B cell (primary cell): ENCODE results near the gene NAV2. TPM values are rescaled to one million over a fixed set of nuclear protein-coding genes. Genes with fewer than 3 reads are reported as not detected.

Experiments
- ATAC-seq: fragments of 200-7000 bp; cut with Tn5 transposase; one replicate; pipeline ENCODE4 v1.10.0; 2021; ENCODE audit warnings: low read depth, mild to moderate bottlenecking, moderate number of reproducible peaks, moderate library complexity
- CTCF ChIA-PET: fragments of 350-600 bp; sonication (Branson Sonifier 250); formaldehyde crosslinking; loops from one replicate; lab custom pipeline; 2021; ENCODE audit warnings: antibody characterized with exemption, inconsistent platforms; lab: Charles Lee
- POLR2A ChIA-PET: fragments of 350-600 bp; sonication (Branson Sonifier 250); formaldehyde crosslinking; loops from one replicate; lab custom pipeline; 2021; ENCODE audit warnings: antibody characterized with exemption; lab: Charles Lee
- DNase-seq: peaks from one replicate; pipeline ENCODE4 v3.0.0; 2013
- H2AFZ ChIP-seq: 2 replicates; pipeline ENCODE4 v1.6.1; 2012; ENCODE audit warnings: mild to moderate bottlenecking, low read depth, low read length; ENCODE audit not compliant: insufficient read depth, poor library complexity, severe bottlenecking
- H3K27ac ChIP-seq, 2 donors: 1 replicate in 1 of 2; 2 replicates in 1 of 2; pipeline ENCODE4 v1.5.1; 2012 to 2013; ENCODE audit warnings: low read length in 2 of 2, mild to moderate bottlenecking in 2 of 2, moderate library complexity in 1 of 2
- H3K27me3 ChIP-seq, 4 experiments: fragments of 200-600 bp in 1 of 4; sonication (generic) in 1 of 4; replicated peaks in 1 of 4; 1 replicate in 2 of 4; 2 replicates in 2 of 4; pipeline versions ENCODE4 v1.6.1 to v1.7.0; 2013 to 2016; ENCODE audit warnings: low read length in 3 of 4, mild to moderate bottlenecking in 2 of 4, mixed read lengths in 1 of 4, moderate library complexity in 1 of 4; ENCODE audit not compliant: insufficient read depth in 4 of 4, control insufficient read depth in 3 of 4; ENCODE audit errors: control extremely low read depth in 1 of 4
- H3K36me3 ChIP-seq, 2 experiments: replicated peaks in 1 of 2; 1 replicate in 1 of 2; 2 replicates in 1 of 2; pipeline versions ENCODE4 v1.6.1 to v1.7.1; 2013; ENCODE audit warnings: low read length in 1 of 2; ENCODE audit not compliant: insufficient read depth in 2 of 2, control insufficient read depth in 1 of 2; ENCODE audit errors: control extremely low read depth in 1 of 2, extremely low read depth in 1 of 2
- H3K4me1 ChIP-seq, 2 donors: fragments of 200-600 bp in 1 of 2; sonication (generic) in 1 of 2; 1 replicate in 1 of 2; 2 replicates in 1 of 2; pipeline versions ENCODE4 v1.5.1 to v1.6.1; 2013 to 2017; ENCODE audit warnings: low read length in 2 of 2; ENCODE audit not compliant: control insufficient read depth in 2 of 2, insufficient read depth in 2 of 2
- H3K4me2 ChIP-seq: replicated peaks from 2 replicates; pipeline ENCODE3; 2012; ENCODE audit warnings: mild to moderate bottlenecking, low read depth, low read length; ENCODE audit not compliant: poor library complexity, severe bottlenecking
- H3K4me3 ChIP-seq, 5 experiments: fragments of 200-600 bp in 1 of 5; sonication (generic) in 1 of 5; 1 replicate in 3 of 5; 2 replicates in 2 of 5; pipeline versions ENCODE4 v1.5.1 to v1.7.0; 2011 to 2016; ENCODE audit warnings: low read length in 4 of 5, mild to moderate bottlenecking in 4 of 5, low read depth in 2 of 5, control low read depth in 1 of 5, moderate library complexity in 1 of 5; ENCODE audit not compliant: insufficient read depth in 1 of 5; ENCODE audit errors: control extremely low read depth in 1 of 5, extremely low read depth in 1 of 5
- H3K79me2 ChIP-seq: fragments of 200-600 bp; sonication (generic); one replicate; pipeline ENCODE4 v1.6.0; 2016; ENCODE audit warnings: low read length; ENCODE audit not compliant: control insufficient read depth, insufficient read depth
- H3K9ac ChIP-seq: fragments of 200-600 bp; sonication (generic); 2 replicates; pipeline ENCODE4 v1.6.1; 2017; ENCODE audit warnings: mild to moderate bottlenecking, low read length, moderate library complexity
- H3K9me3 ChIP-seq, 3 donors: one replicate each; pipeline versions ENCODE4 v1.6.1 to v1.7.1; 2013; ENCODE audit warnings: low read length in 2 of 3; ENCODE audit not compliant: control insufficient read depth in 2 of 3, insufficient read depth in 1 of 3; ENCODE audit errors: control extremely low read depth in 1 of 3
- H4K20me1 ChIP-seq: 2 replicates; pipeline ENCODE4 v1.6.0; 2012; ENCODE audit warnings: mild to moderate bottlenecking, low read length; ENCODE audit not compliant: insufficient read depth, control insufficient read depth, poor library complexity, severe bottlenecking
- H3K27ac Mint-ChIP-seq: one replicate; pipeline ENCODE4 v1.8.0; 2021; ENCODE audit warnings: mixed read lengths
- H3K27me3 Mint-ChIP-seq: one replicate; pipeline ENCODE4 v1.8.0; 2021; ENCODE audit warnings: mixed read lengths
- H3K4me1 Mint-ChIP-seq: one replicate; pipeline ENCODE4 v1.8.0; 2021; ENCODE audit warnings: mixed read lengths
- H3K4me3 Mint-ChIP-seq: one replicate; pipeline ENCODE4 v1.8.0; 2021; ENCODE audit warnings: mixed read lengths
- H3K9me3 Mint-ChIP-seq: one replicate; pipeline ENCODE4 v1.8.0; 2022; ENCODE audit warnings: mixed read lengths; ENCODE audit not compliant: insufficient read depth
- CTCF ChIP-seq: fragments of 200-600 bp; IDR thresholded peaks from one replicate; pipeline ENCODE4 v1.8.0; 2022; ENCODE audit warnings: antibody characterized with exemption, mild to moderate bottlenecking
- EZH2 ChIP-seq: IDR thresholded peaks from 2 replicates; pipeline ENCODE4 v1.6.1; 2012; ENCODE audit warnings: borderline replicate concordance, low read depth, mild to moderate bottlenecking, moderate library complexity, low read length; ENCODE audit not compliant: insufficient read depth, poor library complexity, severe bottlenecking
- WGBS: methylation state at CpG from one replicate; pipeline ENCODE4 v1.1.5; 2013; ENCODE audit warnings: missing lambda C conversion rate; ENCODE audit not compliant: insufficient coverage; 5-methylcytosine and 5-hydroxymethylcytosine counted together
- intact Hi-C: fragments of 100-400 bp; cut with micrococcal nuclease; formaldehyde crosslinking; loops from one replicate; pipeline ENCODE4 v1.10.0; 2022
- polyA plus RNA-seq: library from polyadenylated mRNA; depleted of rRNA; stranded (reverse); fragments of >200 nt; gene quantifications from 2 replicates; pipeline ENCODE4 v1.2.3, GENCODE V29; 2012
- total RNA-seq, 2 donors: library from RNA; stranded (reverse); fragments of 120-200 nt in 1 of 2; gene quantifications; 1 replicate in 1 of 2; 2 replicates in 1 of 2; pipeline versions ENCODE4 v1.2.3 to v1.2.4, GENCODE V29; 2013 to 2022

Gene NAV2
- total and polyA plus RNA-seq, 2 donors (not counting 1 experiment from before 2014, with no cell fraction given) = 0.82 to 22.2 TPM

GRCh38 chr11:19730373-19730772 is 17.7 kb downstream of the NAV2 start:
- intact Hi-C loops = no loop called here
- H3K9me3 ChIP-seq = peaks cover 0 to 4% (median 0%) of the 10 kb centered on the region in 3 donors
- POLR2A ChIA-PET = no interaction called here
- H3K79me2 ChIP-seq = no peaks in the 10 kb centered on the region
- CTCF ChIA-PET = no interaction called here
- no peaks in the 10 kb centered on the region for H3K4me1 Mint-ChIP-seq
- no peak overlapping the region for H2AFZ ChIP-seq
- WGBS = 94% methylated on average over 11 of the region's 11 CpGs
- DNase-seq = no peak
- H3K27me3 Mint-ChIP-seq = peaks cover 10% of the 10 kb centered on the region
- H3K9ac ChIP-seq = no peak overlapping the region
- H3K27me3 ChIP-seq = peaks cover 0 to 3% (median 0%) of the 10 kb centered on the region in 4 experiments
- no peak overlapping the region for H3K4me3 Mint-ChIP-seq
- no peak overlapping the region for H3K27ac ChIP-seq
- no peak overlapping the region for H3K4me2 ChIP-seq
- no peak overlapping the region for H3K4me3 ChIP-seq
- H3K27ac Mint-ChIP-seq = no peak overlapping the region
- no peaks in the 10 kb centered on the region for H3K9me3 Mint-ChIP-seq
- H4K20me1 ChIP-seq = no peaks in the 10 kb centered on the region
- TF ChIP-seq CTCF = no peak
- ATAC-seq = no peak
- H3K4me1 ChIP-seq = no peaks in the 10 kb centered on the region
- no peaks in the 10 kb centered on the region for H3K36me3 ChIP-seq

- H3K79me2 ChIP-seq = no peaks in the 10 kb centered on the region
- ATAC-seq = no peak
- CTCF ChIA-PET = interaction anchor here (0.5 kb wide), 1 partner anchor 116 kb away, joined by 3 read pairs; no protein-coding TSS in a partner anchor
- H3K27ac Mint-ChIP-seq = no peak overlapping the region
- H4K20me1 ChIP-seq = no peaks in the 10 kb centered on the region
- TF ChIP-seq EZH2 (no peak), CTCF (no peak)
- peaks cover 0 to 3% (median 0%) of the 10 kb centered on the region in 4 experiments for H3K27me3 ChIP-seq
- no peak overlapping the region for H3K27ac ChIP-seq
- peaks cover 10% of the 10 kb centered on the region for H3K27me3 Mint-ChIP-seq
- peaks cover 0 to 4% (median 0%) of the 10 kb centered on the region in 3 donors for H3K9me3 ChIP-seq
- POLR2A ChIA-PET = no interaction called here
- DNase-seq = no peak
- no peaks in the 10 kb centered on the region for H3K9me3 Mint-ChIP-seq
- no peaks in the 10 kb centered on the region for H3K4me1 Mint-ChIP-seq
- H3K4me1 ChIP-seq = no peaks in the 10 kb centered on the region
- H3K4me3 ChIP-seq = no peak overlapping the region
- H3K4me2 ChIP-seq = no peak overlapping the region
- no peaks in the 10 kb centered on the region for H3K36me3 ChIP-seq
- WGBS = no CpG with 5 or more reads among the region's 2 CpGs
- no peak overlapping the region for H3K9ac ChIP-seq
- no peak overlapping the region for H3K4me3 Mint-ChIP-seq
- no peak overlapping the region for H2AFZ ChIP-seq
- intact Hi-C loops = no loop called here
Measured at GRCh38 chr11:19734171-19734570, 21.5 kb downstream of the NAV2 start.
